HG02571 (cell line): Measurements from ENCODE around the gene FOXI3.
"Not testable (repeated sequence)": the region's sequence is repeated elsewhere in the genome, so short reads cannot be mapped to it uniquely, and the experiment has no call there.

Experiments used
- ATAC-seq: cut with Tn5 transposase; IDR thresholded peaks from one replicate; pipeline ENCODE4 v1.9.1; 2021; ENCODE audit warnings: mild to moderate bottlenecking, moderate library complexity; ENCODE audit not compliant: unreplicated experiment

Gene FOXI3

DNA sequence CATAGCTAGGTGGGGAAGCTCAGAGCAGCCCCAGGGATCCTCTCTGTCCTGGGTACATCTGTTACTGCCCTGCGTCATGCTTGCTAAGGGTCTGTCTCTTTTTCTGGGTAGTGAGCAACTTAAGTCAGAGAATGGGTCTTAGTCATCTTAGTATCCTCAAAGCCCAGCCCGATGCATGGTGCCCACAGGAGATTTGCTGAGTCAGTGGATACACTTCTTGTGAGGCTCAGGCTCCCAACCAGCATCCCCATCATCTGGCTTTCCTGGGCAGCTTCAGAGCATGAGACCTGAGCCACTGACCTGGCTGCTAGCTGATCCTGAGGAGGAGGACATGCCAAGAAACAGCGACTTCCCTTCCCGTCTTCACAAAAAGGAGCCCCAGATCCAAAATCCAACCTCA, 10.0 kb downstream of the FOXI3 start:
- no peak for ATAC-seq

DNA sequence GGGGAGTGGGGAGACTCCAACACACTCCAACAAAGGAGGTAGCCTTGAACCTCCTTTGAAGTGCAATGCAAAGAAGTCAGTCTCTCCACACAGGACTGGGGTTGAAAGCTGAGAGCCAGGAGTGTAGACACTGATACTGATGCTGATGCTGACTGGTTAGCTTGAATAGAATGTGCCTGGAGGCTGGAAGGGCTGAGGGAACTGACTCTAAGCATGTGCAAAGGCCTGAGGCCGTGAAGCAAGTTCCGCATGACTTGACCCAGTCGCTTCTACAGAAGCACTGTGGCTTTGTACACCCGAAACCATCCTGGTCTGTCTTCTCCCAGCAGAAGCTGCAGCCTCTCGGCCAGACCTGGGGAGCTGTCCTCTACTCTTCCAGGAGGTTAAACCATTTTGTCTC, 10.4 kb downstream of the FOXI3 start:
- ATAC-seq = no peak

GRCh38 chr2:88437010-88437409, 15.5 kb downstream of the FOXI3 start:
- no peak for ATAC-seq

DNA sequence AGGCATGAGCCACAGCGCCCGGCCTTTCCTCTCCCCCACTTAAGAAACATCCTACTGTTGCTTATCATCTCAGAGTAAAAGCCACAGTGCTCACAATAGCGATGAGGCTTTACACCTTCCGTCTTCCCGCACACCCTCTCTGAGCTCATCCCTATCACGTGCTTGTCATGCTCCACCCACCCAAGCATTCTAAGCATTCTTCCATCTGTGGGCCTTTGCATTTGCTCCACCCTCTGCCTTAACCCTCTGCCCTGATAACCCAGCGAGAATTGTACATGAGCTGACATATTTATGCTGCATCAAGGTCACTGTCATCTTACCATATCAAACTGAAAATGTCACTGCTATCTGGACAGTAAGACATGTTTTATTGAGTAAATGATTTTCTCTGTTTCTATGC, 22.6 kb downstream of the FOXI3 start:
- ATAC-seq = no peak

- no peak for ATAC-seq
Measured at GRCh38 chr2:88423733-88424132, 28.8 kb downstream of the FOXI3 start.

DNA sequence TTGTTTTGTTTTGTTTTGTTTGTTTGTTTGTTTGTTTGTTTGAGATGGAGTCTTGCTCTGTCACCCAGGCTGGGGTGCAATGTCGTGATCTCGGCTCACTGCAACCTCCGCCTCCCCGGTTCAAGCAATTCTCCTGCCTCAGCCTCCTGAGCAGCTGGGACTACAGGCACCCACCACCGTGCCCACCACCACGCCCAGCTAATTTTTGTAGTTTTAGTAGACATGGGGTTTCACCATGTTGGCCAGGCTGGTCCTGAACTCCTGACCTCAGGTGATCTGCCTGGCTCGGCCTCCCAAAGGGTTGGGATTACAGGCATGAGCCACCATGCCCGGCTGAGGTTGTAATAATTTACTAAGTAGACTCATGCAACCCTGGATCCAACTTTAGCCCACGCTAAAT, 33.4 kb downstream of the FOXI3 start:
- not testable (repeated sequence) for ATAC-seq

DNA sequence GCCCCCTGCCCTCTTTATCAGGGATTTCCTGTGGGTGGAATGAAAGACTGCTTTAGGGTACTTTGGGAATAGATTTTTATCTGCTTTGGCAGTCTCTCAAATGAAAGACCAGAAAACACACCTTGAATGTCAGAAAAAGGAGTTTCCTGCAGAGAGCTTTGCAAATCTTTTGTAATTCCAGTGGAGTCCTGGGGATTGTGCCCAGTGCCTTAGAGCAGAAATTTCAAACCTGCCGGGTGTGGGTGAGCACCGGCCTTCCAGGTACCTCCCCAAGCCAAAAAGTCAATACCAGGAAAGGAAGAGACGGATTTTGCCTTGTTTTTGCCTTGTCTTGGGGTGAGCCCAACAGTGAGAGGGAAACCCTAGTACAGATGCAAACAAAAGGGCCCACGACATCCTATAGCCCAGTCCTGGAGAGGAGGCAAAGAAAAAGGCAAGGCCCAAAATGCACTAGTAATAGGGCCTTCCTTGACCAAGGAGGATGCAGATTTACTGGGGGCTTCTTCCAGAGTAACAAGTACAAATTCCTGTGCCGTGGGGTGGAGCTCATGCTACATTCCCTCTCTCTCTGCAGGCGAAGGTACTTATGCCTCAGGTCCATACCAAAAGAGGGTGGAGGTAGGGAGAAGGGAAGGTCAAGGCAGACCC, 36.4 kb downstream of the FOXI3 start:
- no peak for ATAC-seq

DNA sequence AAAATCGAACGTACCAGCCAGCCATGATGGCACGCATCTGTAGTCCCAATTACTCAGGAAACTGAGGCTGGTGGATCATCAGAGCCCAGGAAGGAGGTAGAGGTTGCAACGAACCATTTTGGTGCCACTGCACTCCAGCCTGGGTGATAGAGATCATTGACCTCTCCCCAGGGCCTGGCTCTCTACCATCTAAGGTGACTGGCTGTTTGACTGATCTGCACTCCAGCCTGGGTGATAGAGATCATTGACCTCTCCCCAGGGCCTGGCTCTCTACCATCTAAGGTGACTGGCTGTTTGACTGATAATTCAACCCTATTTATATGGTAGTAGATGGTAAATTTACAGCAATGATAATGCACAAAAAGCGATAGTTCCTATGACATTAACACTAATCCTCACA, 43.6 kb downstream of the FOXI3 start:
- not testable (repeated sequence) for ATAC-seq

GRCh38 chr2:88400037-88400767, 52.3 kb downstream of the FOXI3 start:
- ATAC-seq = no peak

GRCh38 chr2:88398180-88398579, 54.3 kb downstream of the FOXI3 start:
- ATAC-seq = no peak
